Uterus (tissue), 2 donors: ENCODE data around the gene STAB2.

Experiments used
- CTCF ChIP-seq, 4 experiments: fragments of 200-600 bp in 2 of 4; fragments of 450-650 bp in 2 of 4; sonication (generic) in 2 of 4; IDR thresholded peaks; one replicate each; pipeline ENCODE4 v1.5.1; 2016 to 2019; ENCODE audit warnings: antibody characterized with exemption in 4 of 4, mild to moderate bottlenecking in 2 of 4, moderate library complexity in 1 of 4
- POLR2A ChIP-seq, 2 donors: fragments of 450-650 bp; IDR thresholded peaks; one replicate each; pipeline ENCODE4 v1.6.1; 2016; ENCODE audit warnings: antibody characterized with exemption in 2 of 2, mild to moderate bottlenecking in 1 of 2, moderate library complexity in 1 of 2

GRCh38 chr12:103571286-103571685 lies 15.8 kb upstream of the STAB2 start:
- TF ChIP-seq CTCF (IDR thresholded peaks at IDR 0.05) (no peak), POLR2A (IDR thresholded peaks at IDR 0.05) (no peak)
